ENCODE results near the gene KCNE4. TPM values are rescaled to one million over a fixed set of nuclear protein-coding genes. Genes with fewer than 3 reads are reported as not detected.

The KCNE4 gene
- total and polyA plus RNA-seq, 9 of the 15 experiments (the other 6 are each of a cell fraction or from before 2014, with no cell fraction given) = not detected

DNA sequence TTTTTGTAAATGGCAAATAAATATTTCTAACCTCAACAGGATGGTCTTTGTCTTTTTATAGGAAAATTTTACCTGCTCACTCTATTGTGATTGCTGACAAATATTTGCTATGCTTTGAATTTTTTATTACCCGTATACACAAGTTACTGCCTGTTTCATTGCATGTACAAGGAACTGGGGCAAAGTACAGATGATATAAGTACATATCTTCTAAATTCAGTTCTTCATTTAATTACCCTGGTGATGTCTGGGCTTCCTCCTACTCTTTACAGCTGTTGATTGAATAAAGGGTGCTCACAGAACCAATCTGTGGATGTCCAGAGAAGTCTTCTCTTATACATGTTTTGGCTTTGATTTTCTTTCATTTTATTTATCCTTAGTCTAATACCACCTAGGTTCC lies 26.5 kb downstream of the KCNE4 start:
- CTCF ChIA-PET (ENCODE audit: low intra/inter-chr PET ratio) = no interaction called here
- in situ Hi-C loops (cut with MboI) = no loop called here

More for the DNA sequence above, 26.5 kb downstream of the KCNE4 start:
- no peak overlapping the region for H3K4me3 ChIP-seq
- TF ChIP-seq ZNF3 (CRISPR knock-in tag; IDR thresholded peaks at IDR 0.05) = no peak
- no peak for TF ChIP-seq HEY1 (CRISPR knock-in tag; IDR thresholded peaks at IDR 0.05; ENCODE audit: borderline replicate concordance)
- TF ChIP-seq GABPB2 (CRISPR knock-in tag; conservative IDR thresholded peaks at IDR 0.05) = no peak
- no peak for TF ChIP-seq NR3C1 (CRISPR knock-in tag; IDR thresholded peaks at IDR 0.05)
- TF ChIP-seq ZNF436 (CRISPR knock-in tag; IDR thresholded peaks at IDR 0.05) = no peak
- TF ChIP-seq ZNF75A (CRISPR knock-in tag; IDR thresholded peaks at IDR 0.05) = no peak
- no peak for TF ChIP-seq GTF2F1 (IDR thresholded peaks at IDR 0.05; ENCODE audit: low read depth, low read length)
- TF ChIP-seq FOSL1 (tag; conservative IDR thresholded peaks at IDR 0.05) = no peak
- TF ChIP-seq HMG20B (CRISPR knock-in tag; IDR thresholded peaks at IDR 0.05) = no peak
- TF ChIP-seq NONO (IDR thresholded peaks at IDR 0.05; ENCODE audit: low read depth in 2 of 2, low read length in 1 of 2) = no peak
- TF ChIP-seq, protein P1, sequence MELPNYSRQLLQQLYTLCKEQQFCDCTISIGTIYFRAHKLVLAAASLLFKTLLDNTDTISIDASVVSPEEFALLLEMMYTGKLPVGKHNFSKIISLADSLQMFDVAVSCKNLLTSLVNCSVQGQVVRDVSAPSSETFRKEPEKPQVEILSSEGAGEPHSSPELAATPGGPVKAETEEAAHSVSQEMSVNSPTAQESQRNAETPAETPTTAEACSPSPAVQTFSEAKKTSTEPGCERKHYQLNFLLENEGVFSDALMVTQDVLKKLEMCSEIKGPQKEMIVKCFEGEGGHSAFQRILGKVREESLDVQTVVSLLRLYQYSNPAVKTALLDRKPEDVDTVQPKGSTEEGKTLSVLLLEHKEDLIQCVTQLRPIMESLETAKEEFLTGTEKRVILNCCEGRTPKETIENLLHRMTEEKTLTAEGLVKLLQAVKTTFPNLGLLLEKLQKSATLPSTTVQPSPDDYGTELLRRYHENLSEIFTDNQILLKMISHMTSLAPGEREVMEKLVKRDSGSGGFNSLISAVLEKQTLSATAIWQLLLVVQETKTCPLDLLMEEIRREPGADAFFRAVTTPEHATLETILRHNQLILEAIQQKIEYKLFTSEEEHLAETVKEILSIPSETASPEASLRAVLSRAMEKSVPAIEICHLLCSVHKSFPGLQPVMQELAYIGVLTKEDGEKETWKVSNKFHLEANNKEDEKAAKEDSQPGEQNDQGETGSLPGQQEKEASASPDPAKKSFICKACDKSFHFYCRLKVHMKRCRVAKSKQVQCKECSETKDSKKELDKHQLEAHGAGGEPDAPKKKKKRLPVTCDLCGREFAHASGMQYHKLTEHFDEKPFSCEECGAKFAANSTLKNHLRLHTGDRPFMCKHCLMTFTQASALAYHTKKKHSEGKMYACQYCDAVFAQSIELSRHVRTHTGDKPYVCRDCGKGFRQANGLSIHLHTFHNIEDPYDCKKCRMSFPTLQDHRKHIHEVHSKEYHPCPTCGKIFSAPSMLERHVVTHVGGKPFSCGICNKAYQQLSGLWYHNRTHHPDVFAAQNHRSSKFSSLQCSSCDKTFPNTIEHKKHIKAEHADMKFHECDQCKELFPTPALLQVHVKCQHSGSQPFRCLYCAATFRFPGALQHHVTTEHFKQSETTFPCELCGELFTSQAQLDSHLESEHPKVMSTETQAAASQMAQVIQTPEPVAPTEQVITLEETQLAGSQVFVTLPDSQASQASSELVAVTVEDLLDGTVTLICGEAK (IDR thresholded peaks at IDR 0.05) = no peak
- TF ChIP-seq, protein P1 (CRISPR knock-in tag; IDR thresholded peaks at IDR 0.05) = no peak
- no peak for TF ChIP-seq ZNF77 (CRISPR knock-in tag; IDR thresholded peaks at IDR 0.05)
- no peak for TF ChIP-seq HNRNPLL (IDR thresholded peaks at IDR 0.05; ENCODE audit: low read depth, low read length, poor library complexity, severe bottlenecking)
- TF ChIP-seq, protein P2, sequence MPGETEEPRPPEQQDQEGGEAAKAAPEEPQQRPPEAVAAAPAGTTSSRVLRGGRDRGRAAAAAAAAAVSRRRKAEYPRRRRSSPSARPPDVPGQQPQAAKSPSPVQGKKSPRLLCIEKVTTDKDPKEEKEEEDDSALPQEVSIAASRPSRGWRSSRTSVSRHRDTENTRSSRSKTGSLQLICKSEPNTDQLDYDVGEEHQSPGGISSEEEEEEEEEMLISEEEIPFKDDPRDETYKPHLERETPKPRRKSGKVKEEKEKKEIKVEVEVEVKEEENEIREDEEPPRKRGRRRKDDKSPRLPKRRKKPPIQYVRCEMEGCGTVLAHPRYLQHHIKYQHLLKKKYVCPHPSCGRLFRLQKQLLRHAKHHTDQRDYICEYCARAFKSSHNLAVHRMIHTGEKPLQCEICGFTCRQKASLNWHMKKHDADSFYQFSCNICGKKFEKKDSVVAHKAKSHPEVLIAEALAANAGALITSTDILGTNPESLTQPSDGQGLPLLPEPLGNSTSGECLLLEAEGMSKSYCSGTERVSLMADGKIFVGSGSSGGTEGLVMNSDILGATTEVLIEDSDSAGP (CRISPR knock-in tag; IDR thresholded peaks at IDR 0.05) = no peak
- H3K9ac ChIP-seq (ENCODE audit: insufficient read depth in 1 of 2, low read depth in 2 of 2, low read length in 2 of 2) = no peak overlapping the region
- POLR2A ChIA-PET = no interaction called here
- H3K4me2 ChIP-seq (ENCODE audit: insufficient read depth, low read length) = no peak overlapping the region
- H3K27me3 ChIP-seq (ENCODE audit: control insufficient read depth in 2 of 2, insufficient read depth in 2 of 2, low read length in 2 of 2) = no peaks in the 10 kb centered on the region
- ATAC-seq (no peak), FAIRE-seq (no peak), DNase-seq (ENCODE audit: extremely low read depth in 1 of 4, low spot score in 3 of 4) (no peak)
- H3K27ac ChIP-seq (ENCODE audit: extremely low read depth, low read depth, low read length) = no peak overlapping the region
- H3K9me3 ChIP-seq (replicated peaks; ENCODE audit: control insufficient read depth, insufficient read depth, low read depth, low read length) = no peaks in the 10 kb centered on the region
- no peaks in the 10 kb centered on the region for H3K79me2 ChIP-seq (ENCODE audit: control insufficient read depth, insufficient read depth, low read length)
- H4K20me1 ChIP-seq (replicated peaks; ENCODE audit: control insufficient read depth, insufficient read depth, low read length) = no peaks in the 10 kb centered on the region
- no peaks in the 10 kb centered on the region for H3K9me1 ChIP-seq (ENCODE audit: control insufficient read depth, insufficient read depth, low read length)
- H3K4me1 ChIP-seq (replicated peaks in 1 of 2; ENCODE audit: control insufficient read depth in 2 of 2, insufficient read depth in 2 of 2, low read length in 2 of 2) = no peaks in the 10 kb centered on the region
- 12% methylated on average over 1 of the region's 1 CpG for WGBS (ENCODE audit: insufficient coverage, low coverage, missing lambda C conversion rate)
- no peaks in the 10 kb centered on the region for H3K36me3 ChIP-seq (ENCODE audit: control insufficient read depth, insufficient read depth, low read length)
- no peak overlapping the region for H2AFZ ChIP-seq (ENCODE audit: low read depth, low read length)
- BruUV-seq (replicated peaks) = no TSS peak
- intact Hi-C loops (cut with micrococcal nuclease) = no loop called here
